ENCODE data around the gene LINC01488. TPM values are rescaled to one million over a fixed set of nuclear protein-coding genes. Genes with fewer than 3 reads are reported as not detected.

Gene LINC01488
- not detected for polyA plus RNA-seq (2013, experiment 1 of 2; ENCODE audit: insufficient read length)
- polyA plus RNA-seq (2013, experiment 2 of 2; ENCODE audit: insufficient read length), result not detected

DNA sequence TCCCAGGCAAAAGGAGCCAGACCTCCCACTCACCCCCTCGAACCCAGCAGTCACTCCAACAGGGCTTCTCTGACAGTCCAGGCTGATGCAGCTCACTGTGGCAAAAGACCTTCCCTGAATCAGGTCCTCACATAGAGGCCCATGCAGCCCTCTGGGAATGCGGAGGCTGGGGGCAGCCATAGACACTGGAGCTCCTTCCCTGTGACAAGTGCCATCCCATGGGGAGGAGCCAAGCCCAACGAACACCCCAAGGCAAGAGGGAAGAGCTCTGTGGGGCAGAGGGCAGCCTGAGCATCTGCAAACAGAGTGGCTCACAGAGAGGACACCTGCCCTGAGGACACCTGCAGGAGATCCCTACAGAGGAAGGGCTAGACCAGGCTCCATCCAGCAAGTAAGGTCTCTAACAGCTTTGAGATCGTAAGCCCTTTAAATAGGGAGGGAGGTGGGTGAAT is at the start of gene LINC01488:
LINC01488 (plus strand) TSS at position 271 of the 452 bp plus-strand sequence.
- DNase-seq, result no peak

DNA sequence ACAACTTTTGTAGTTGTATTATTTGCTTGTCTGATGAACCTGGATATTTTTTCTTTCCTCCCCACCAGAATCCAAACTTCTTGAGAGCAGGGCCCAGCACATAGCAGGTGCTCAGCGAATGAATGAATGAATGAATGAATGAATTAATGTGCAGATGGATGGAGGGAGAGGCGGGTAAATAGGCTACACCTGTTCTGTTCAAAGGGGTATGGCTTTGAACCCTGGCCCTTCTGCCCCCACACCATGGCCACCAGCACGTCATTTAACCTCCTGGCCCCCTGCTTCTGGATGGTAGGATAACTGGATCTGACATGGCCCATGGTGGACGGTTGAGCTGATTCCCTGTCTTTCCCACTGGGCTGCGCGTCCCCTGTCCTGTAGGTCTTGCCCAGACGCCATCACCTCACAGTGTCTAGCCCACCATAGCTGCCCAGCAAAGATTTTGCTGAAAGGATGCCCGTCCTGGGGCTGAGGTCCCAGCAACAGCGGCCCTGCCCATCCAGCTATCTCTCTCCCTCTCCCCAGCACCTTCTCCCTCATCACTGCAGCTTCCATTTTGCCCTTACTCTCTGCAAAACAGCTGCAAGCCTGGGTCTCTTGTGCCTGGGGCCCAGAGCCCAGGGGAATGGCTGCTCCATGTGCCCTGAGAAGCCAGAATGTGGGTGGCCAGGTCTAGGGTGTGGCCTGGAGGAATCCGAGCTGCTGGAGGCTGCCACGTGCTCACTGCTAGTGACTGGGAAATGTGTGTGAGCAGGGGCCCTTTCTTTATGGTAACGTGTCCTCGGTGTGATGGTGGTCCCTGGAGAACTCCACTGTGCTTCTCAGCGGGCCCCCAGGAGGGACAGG is 49.3 kb upstream of the LINC01488 start:
- DNase-seq, result no peak

DNA sequence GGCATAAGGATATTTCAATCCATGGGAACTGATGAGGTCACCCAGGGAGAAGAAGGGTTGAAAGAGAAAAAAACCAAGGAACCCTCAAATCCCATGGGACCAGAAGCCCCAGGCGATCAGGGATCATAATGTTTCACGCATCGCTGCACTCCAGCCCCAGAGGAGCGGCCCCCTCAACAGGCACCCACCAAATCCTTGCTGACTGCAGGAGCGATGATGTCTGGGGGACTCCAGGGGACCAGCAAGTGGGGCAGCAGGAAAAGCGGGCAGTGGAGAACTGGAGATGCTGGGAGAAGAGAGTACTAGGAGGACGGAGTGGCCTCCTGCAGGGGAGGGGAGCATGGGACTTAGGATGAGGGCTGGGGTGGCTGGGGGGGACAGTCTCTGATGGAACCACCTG is 47.7 kb upstream of the LINC01488 start:
- DNase-seq, result no peak

DNA sequence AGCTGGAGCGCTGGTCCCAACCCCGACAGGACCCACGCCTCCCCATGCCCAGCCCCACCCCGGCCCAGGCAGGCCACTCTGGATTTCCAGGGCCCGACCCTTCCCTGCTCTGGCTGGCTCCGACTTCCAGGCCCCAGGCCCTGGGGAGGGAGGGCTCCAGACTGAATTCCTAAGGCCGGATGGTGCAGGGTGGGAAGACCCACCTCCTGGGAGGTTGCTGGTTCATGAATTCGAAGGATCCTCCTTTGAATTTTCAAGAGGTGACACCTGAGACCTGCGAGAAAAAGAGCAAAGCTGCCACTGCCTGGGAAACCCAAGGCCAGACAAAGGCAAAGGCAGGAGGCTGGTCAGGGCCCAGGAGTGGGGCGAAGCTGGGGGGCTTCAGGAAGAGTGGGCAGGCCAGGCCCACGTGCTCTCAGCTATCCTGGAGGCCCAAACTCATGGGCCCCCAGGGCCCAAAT is 47.0 kb upstream of the LINC01488 start:
- DNase-seq, result no peak

DNA sequence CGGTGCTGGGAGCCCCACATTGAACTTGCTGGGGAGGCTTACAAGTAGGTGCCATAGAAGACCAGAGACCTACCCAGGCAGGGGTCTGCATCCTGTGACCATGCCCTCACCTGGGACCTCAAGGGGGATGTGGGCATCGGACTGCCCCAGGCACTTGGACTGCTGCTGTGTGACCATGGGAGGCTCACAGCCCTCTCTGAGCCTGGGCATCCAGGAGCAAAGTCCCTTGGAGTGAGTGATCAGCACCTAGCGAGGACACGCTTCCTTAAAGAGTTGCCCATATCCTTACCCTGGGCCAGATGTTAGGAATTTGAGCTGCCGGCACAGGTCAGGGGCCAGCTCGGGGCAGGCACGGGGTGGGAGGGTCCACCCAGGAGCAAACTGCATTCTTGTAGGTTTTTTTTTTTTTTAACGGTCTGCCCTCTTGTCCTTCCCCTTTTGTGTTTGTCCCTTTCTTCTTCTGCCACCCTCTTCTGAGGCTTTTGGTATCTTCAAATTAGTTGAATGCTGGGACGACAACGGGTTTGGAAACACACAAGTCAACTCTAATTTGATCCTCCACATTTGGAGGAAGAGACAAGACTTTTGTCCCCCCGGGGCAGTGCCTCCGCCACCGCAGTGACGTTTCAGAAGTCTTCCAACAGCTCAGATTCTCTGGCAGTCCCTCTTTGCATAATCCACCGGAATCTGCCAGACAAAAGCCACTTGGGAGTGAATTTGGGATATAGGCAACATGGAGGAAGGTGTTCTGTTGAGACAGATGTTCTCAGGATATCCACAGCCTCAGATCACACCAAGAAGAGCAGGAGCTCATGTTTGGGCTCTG is 46.1 kb upstream of the LINC01488 start:
- DNase-seq, result no peak

DNA sequence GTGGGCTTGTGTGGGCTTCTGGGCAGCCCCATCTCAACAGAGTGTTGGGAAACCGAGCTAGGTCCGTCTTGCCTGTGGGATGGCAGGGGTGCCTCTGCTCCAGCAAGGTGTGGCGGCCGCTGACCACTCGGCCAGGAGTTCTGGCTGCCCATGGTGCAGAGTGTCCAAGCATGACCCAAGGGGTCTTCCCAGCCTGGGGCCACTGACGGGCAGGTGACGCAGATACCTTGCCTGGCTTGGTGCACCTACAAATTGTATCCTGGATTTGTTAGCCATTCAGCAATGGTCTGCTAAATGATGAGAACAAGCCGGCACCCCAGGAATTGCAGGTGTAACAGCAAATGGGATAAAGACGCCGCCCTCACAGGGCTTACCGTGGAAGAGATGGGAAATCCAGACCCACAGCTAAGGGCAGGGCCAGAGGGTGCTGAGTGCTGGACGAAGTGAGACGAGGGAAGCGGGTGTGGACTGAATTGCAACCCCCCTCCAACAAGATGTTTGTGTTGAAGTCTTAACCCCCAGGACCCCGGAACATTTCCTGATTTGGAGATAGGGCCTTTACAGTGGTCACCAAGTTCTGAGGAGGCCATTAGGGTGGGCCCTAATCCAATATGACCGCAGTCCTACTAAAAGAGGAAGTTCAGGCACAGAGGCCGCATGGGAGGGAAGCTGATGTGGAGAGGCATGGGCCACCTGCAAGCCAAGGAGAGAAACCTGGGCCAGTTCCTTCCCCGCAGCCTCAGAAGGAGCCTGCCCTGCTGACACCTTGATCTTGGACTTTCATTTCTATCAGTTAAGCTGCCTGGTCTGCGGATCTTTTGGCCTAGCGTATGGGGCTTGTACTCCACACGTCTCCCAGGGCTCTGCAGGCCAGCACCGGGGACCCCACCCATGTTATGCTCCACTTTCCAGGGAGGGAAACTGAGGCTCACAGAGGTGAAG is 45.2 kb upstream of the LINC01488 start:
- DNase-seq, result no peak

DNA sequence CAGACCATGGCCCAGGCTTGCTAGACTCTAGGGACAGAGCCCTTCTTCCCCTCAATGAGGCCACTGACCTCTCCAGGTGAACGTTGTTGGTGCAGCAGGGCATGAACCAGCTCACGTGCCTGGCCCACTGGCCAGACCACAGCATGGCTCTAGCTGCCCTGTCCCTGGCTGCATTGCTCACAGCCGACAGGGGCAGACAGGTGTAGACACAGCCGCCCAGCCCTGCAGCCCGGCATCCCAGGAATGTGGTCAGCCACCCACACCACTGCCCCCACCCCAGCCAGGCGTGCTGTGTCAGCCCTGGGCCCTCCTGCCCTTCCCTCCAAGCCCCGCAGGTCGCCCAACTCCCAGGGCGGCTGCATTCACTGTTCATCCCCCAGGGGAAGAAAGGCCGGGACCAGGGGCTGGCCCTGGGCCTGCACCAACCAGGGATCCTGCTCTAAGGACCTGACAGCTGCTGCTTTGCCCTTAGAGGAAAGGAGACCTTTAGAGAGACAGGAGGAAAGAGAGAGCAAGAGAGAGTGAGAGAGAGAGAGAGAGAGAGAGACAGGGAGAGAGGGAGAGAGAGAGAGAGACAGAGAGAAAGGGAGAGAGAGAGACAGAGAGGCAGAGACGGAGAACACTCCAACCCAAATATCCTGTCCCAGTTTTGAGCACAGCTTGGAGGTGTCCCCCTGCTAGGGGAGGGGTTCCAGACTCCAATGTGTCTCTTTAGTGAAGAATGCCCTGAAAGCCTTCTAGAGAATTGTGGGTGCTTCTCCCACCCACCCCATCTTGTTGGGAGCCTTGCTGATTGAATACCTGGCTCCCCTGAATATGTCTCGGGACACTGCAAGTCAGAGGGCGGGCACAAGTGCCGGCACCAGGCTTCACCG is 44.2 kb upstream of the LINC01488 start:
- DNase-seq, result no peak

DNA sequence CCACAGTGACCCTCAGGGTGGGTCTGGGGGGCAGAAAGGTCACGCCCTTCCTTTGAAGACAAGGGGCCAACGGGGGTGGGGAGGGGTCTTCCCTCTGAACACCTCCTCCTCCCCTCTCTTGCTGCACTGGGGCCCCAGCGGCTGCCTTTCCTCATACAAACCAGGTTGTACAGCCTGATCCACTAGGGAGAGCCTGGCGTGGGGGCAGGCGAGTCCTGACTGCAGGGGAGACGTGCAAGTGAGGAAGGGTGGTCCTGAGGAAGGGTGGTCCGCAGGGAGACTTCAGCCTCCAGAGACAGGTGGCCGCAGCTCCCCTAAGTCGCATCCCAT is 43.6 kb upstream of the LINC01488 start:
- DNase-seq, result no peak

DNA sequence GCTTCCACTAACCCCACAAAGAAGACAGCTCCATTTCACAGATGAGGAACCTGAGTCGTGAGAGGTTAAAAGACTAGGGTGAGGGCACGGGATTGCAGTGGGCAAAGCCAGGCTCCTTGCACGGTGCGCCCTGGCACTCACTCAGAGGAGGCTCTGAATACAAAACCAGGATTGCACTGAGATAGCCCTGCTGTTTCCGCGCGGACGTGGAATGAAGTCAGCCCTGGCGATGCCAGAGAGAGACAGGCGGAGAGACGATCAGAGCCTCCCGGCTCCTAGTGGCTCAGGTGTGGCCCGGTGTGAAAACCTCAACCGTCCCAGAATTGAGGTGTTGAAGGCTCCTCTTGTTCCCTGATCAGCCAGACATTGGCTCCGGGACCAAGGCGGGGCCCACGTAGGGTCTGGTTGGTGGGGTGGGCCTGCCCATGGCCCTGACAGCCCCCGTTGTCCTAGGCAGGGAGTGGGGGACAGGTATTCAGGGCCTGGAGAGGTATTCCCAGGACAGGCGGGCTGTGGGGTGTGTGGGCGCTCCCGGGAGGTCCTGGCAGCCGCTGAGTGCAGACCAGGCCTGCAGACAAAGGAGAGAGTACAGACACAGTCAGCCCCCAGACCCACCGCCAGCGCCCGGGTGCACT is 43.1 kb upstream of the LINC01488 start:
- no peak for DNase-seq

DNA sequence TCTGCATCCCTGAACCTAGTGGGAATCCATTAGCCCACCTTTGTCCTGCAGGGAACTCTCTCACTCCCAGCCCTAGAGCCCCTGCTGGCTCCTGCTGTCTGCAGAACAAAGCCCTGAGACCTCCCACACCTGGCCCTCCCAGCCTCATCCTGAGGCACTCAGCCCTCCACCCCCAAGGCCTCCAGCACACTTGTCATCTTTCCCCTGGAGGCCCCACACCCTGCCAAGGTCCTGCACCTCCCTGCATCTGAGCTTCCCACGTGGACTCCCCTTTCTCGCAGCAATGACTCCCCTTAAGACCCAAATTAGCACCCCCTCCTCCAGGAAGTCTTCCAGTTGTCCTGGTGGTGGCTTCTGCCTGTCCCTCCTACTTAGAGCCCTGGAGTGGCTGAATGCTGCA is 42.3 kb upstream of the LINC01488 start:
- DNase-seq, result no peak

DNA sequence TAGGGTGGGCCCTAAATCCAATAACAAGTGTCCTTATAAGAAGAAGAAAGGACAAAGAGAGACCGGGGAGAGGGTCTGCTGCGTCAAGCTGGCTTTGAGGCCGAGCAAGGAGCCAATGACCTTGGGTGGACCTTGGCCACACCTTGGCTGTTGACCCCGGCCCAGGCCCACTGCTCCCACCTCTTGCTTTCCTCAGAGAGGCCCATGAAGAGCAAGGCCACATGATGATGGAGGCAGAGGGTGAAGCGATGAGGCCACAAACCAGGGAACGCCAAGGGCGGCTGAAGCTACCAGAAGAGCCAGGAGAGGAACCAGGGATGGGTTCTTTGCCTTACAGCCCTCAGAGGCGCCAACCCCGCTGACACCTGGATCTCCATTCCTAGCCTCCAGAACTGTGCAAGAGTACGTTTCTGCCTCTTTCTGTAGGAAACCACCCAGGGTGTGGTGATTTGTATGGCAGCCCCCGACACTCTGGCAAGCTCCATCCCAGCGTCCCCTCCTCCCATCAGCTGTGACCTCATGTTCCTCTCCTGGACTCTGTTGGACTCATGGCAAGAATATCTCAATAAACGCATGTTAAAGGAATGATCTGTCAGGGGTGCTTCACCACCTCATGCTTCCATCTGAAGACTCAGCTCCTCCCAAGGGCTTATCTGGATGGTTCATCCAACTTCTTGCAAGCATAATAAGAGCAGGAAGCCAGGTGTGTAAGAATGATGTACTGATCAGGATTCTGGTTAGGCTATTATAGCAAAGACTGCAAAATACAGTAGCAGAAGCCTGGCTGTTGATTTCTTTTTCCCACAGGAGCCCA is 41.6 kb upstream of the LINC01488 start:
- DNase-seq, result peak; percentile 25

DNA sequence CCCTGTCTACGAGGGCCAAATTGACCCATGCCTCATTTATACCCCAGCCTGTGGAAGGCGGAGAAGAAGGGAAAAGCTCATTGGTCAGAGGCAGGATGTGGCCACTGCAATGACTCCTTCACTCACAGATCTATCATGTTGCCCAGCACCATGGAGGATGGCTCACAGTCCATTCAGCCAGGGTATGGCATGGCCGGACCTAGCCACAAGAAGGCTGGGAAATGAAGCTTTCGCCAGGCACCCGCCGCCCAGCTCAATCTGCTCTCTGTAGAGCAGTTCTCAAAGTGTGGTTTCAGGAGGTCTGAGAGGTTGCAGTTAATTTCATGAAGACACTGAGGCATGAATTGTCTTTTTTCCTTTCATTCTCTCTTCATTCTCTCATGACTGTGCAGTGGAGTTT is 40.6 kb upstream of the LINC01488 start:
- DNase-seq, result no peak

DNA sequence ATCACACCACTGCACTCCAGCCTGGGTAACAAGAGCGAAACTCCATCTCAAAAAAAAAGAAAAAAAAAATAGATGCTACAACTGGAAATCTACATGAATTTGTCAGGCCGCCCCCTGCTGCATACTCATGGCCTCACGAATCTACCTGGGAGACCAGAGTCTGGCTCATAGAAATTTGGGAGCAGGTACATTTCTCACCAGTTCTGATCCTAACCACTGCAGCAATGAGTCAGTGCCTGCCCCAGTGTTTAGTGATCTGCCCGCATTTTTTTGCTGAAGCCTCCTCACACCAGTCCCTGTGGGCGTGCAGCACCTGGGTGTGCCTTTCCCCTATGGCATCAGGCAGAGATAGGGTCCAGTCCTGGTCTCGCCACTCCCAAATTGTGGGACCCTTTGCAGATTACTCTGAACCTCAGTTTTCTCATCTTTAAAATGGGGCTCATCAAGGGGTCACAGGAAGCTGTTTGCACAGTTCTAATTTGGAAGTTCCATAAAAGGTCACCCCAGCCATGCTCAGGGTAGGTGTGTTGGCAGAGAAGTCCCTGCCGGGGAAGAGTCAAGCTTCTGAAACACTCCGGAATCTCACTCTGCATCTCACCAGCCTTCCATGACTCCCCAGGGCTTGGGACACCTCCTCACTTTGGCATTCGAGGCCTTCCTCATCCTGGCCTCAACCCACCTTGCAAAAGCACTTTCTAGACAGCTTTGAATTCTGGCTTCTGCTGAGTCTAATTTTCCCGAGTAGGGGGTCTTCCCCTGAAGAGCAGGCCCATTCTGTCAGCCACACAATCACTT is 39.3 kb upstream of the LINC01488 start:
- DNase-seq, result no peak

DNA sequence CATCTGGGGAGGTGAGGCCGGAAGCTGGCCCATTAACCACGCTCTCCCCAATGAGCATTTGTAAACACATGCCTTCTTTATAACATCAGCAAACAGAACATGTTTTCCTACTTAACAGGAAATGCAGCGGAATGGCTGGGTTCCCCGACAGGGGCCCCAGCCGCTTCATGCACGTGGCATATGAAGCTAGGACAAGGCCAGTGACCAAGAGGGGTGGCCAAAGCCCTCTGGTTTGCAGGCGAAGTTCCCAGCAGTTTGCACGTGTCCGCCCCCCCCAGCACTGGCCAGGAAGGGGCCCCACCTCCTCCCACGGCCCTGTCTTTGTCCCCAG is 38.7 kb upstream of the LINC01488 start:
- DNase-seq, result peak; percentile 57

DNA sequence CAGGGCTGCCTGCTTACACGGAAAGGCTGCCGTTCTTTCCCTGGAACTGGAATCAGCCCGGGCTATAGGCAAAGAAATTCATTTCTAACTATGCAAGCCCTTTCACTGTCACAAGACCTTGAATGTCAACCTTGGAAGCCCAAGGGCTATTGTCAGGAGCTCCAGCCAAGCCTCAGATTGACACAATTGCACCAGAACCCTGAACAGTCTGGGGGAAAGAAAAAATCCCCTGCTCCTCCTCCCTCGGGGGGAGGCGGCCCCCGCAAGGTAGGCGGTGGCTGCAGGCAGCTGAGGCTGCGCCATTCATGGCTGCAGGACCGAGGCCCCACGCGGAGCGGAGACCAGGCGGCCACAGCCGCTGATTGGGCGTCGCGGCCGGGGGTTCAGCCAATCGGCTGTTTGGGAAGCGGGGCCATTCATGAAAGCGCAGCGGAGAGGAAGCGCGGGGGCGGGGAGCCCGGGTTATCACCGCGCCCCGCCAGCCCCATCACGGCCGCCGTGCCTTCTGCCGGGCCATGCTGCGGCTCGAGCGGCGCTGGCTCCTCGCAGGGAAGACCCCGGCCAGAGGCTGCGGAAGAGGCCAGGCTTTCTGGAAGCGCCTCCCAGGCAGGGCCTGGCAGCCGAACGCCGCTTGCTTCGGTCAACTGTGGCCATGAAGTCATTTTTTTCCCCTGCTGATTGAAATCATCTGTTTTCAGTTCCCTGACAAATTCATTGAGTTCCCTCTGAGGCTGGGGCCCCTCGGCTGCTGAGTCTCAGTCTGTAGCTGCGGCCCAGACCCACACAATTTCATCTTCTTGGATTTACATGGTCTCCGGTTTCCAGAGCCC is 38.1 kb upstream of the LINC01488 start:
- DNase-seq, result peak; percentile 96

DNA sequence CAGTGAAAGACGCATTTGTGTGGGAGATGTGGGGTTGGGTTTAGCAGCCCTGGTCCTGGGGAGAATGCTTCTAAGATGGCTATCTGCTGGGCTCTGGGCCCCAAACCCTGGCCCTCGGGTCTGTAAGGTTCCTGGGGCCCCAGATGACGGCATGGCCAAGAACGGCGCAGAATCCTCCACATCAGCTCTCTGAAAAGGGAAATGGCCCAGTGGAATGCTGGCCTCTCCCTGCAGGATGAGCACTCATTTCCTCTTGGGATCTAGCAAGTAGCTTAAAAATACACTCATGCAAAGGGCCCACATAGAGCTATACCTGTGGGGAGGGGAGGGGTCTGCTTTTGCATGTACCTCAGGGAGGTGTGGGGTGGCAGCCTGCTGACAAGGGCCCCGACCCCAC is 37.5 kb upstream of the LINC01488 start:
- DNase-seq, result peak; percentile 70

DNA sequence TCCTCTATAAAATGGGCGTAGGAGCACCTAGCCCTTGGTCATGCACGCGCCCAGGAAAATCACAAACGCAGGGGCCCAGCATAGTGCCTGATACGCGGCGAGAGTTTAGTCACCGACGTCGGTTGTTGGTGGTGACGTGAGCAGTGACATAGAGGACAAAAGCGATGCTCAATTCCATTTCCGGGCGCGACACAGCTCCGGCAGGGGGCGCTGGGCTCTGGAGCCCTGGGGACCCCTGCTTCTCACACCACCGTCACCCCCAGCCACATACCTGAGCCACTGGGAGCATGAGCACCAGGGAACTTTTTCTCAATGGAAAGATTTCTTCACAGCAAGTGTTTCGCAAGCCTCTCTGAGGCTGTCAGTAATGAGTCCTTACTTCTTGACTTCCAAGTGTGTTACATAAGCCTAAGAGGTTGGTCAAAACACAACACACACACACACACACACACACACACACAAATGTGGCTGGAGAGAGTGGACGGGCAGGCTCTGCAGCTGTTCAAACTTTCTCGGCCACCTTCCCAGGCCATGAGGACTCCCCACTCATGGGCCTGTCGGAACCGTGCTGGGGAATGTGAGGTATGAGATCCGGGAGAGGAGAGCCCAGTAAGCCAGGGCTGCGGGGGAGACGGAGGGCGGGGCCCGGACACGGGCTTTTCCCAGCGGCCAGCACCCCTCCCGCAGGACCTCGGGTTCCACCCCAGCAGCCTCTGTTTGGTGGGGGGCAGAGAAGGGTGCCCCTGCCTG is 36.9 kb upstream of the LINC01488 start:
- DNase-seq, result peak; percentile 89

DNA sequence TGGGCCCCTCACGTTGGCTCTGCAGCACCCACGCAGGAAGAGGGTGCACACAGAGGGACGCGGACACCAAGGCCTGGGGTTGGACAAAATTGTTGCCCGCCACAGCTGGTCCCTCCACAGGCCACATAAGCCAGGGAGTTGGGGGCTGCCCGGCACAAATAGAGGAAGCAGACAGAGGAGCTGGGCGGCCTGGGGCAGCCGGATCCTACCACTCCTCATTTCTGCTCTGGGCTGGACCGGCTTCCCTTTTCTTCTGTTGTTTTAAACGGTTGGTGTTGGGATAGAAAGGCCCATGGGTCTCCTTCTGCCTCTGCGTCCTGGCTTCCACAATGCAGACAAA is 36.4 kb upstream of the LINC01488 start:
- no peak for DNase-seq
